Measurements from ENCODE around the gene COBL. TPM values are rescaled to one million over a fixed set of nuclear protein-coding genes. Genes with fewer than 3 reads are reported as not detected.

Gene COBL
- total RNA-seq, 1 donor from 2014 or later, result 25.7 TPM

- DNase-seq (ENCODE audit: extremely low spot score, unreplicated experiment), result no peak
- TF ChIP-seq CTCF (conservative IDR thresholded peaks at IDR 0.05), result no peak
- Mint-ChIP-seq H3K4me3 (no peak overlapping the region), H3K36me3 (peaks cover 3% of the 10 kb centered on the region), H3K27ac (no peak overlapping the region), H3K27me3 (peaks cover 3% of the 10 kb centered on the region), H3K4me1 (ENCODE audit: unreplicated experiment) (no peaks in the 10 kb centered on the region), H3K9me3 (no peaks in the 10 kb centered on the region)
Observed at GRCh38 chr7:51013861-51014511, 302.6 kb downstream of the COBL start.

- peaks cover 3% of the 10 kb centered on the region for H3K27me3 Mint-ChIP-seq
- DNase-seq (ENCODE audit: extremely low spot score, unreplicated experiment), result no peak
- H3K4me3 Mint-ChIP-seq, result no peak overlapping the region
- no peaks in the 10 kb centered on the region for H3K9me3 Mint-ChIP-seq
- no peaks in the 10 kb centered on the region for H3K4me1 Mint-ChIP-seq (ENCODE audit: unreplicated experiment)
- peaks cover 3% of the 10 kb centered on the region for H3K36me3 Mint-ChIP-seq
- H3K27ac Mint-ChIP-seq, result no peak overlapping the region
- TF ChIP-seq CTCF (conservative IDR thresholded peaks at IDR 0.05), result no peak
Observed at GRCh38 chr7:51013218-51013786, 303.3 kb downstream of the COBL start.

- Mint-ChIP-seq H3K9me3 (no peaks in the 10 kb centered on the region), H3K4me1 (ENCODE audit: unreplicated experiment) (no peaks in the 10 kb centered on the region), H3K4me3 (no peak overlapping the region), H3K27me3 (peaks cover 3% of the 10 kb centered on the region), H3K27ac (no peak overlapping the region), H3K36me3 (no peaks in the 10 kb centered on the region)
- no peak for DNase-seq (ENCODE audit: extremely low spot score, unreplicated experiment)
- no peak for TF ChIP-seq CTCF (conservative IDR thresholded peaks at IDR 0.05)
Observed at GRCh38 chr7:51012569-51013217, 303.9 kb downstream of the COBL start.

- H3K27me3 Mint-ChIP-seq, result peaks cover 3% of the 10 kb centered on the region
- no peak overlapping the region for H3K4me3 Mint-ChIP-seq
- DNase-seq (ENCODE audit: extremely low spot score, unreplicated experiment), result no peak
- H3K9me3 Mint-ChIP-seq, result no peaks in the 10 kb centered on the region
- no peak overlapping the region for H3K27ac Mint-ChIP-seq
- no peaks in the 10 kb centered on the region for H3K36me3 Mint-ChIP-seq
- no peak for TF ChIP-seq CTCF (conservative IDR thresholded peaks at IDR 0.05)
- H3K4me1 Mint-ChIP-seq (ENCODE audit: unreplicated experiment), result no peaks in the 10 kb centered on the region
Observed at GRCh38 chr7:51011710-51012350, 304.8 kb downstream of the COBL start.

GRCh38 chr7:51010534-51010933 is 306.1 kb downstream of the COBL start:
- Mint-ChIP-seq H3K4me1 (ENCODE audit: unreplicated experiment) (no peaks in the 10 kb centered on the region), H3K27ac (no peak overlapping the region), H3K27me3 (peaks cover 5% of the 10 kb centered on the region), H3K36me3 (no peaks in the 10 kb centered on the region), H3K4me3 (no peak overlapping the region), H3K9me3 (no peaks in the 10 kb centered on the region)
- no peak for DNase-seq (ENCODE audit: extremely low spot score, unreplicated experiment)
- no peak for TF ChIP-seq CTCF (conservative IDR thresholded peaks at IDR 0.05)

Measured in type B pancreatic cell (in vitro differentiated cells).